Stimulated activated CD4-positive, alpha-beta T cell treated with anti-CD3 and anti-CD28 coated beads, Interleukin-12 subunit alpha, Interleukin-12 subunit beta, amount 100 ng/mL, for 48 hours (primary cell): ENCODE data around the gene AFG1L.
"Not testable (repeated sequence)": the region's sequence is repeated elsewhere in the genome, so short reads cannot be mapped to it uniquely, and the experiment has no call there.

Experiments
- DNase-seq, 3 donors: peaks; one replicate each; pipeline ENCODE4 v3.0.0-alpha.2; 2020; ENCODE audit warnings: low read depth in 2 of 3, low spot score in 1 of 3

Gene AFG1L

GRCh38 chr6:108407904-108408827 lies 113.3 kb downstream of the AFG1L start:
- DNase-seq: no peak

- no peak for DNase-seq
These were observed 114.0 kb downstream of the AFG1L start for GRCh38 chr6:108408861-108409260.

GRCh38 chr6:108416047-108416833 lies 121.4 kb downstream of the AFG1L start:
- not testable (repeated sequence) for DNase-seq

- no peak for DNase-seq
These were observed 122.2 kb downstream of the AFG1L start for GRCh38 chr6:108417027-108417426.

- DNase-seq: no peak
These were observed 124.6 kb downstream of the AFG1L start for GRCh38 chr6:108419474-108419873.

GRCh38 chr6:108419934-108420609 lies 125.2 kb downstream of the AFG1L start:
- no peak for DNase-seq

GRCh38 chr6:108421366-108421765 lies 126.5 kb downstream of the AFG1L start:
- no peak for DNase-seq

- no peak for DNase-seq
These were observed 129.3 kb downstream of the AFG1L start for GRCh38 chr6:108423982-108424705.

- DNase-seq: no peak
These were observed 130.6 kb downstream of the AFG1L start for GRCh38 chr6:108425428-108425827.

- DNase-seq: no peak
These were observed 137.3 kb downstream of the AFG1L start for GRCh38 chr6:108432143-108432542.

- DNase-seq: no peak
These were observed 137.9 kb downstream of the AFG1L start for GRCh38 chr6:108432792-108433191.

GRCh38 chr6:108434222-108434621 lies 139.4 kb downstream of the AFG1L start:
- no peak for DNase-seq

- DNase-seq: no peak
These were observed 140.5 kb downstream of the AFG1L start for GRCh38 chr6:108435391-108435790.

GRCh38 chr6:108436771-108437170 lies 141.9 kb downstream of the AFG1L start:
- no peak for DNase-seq

- DNase-seq: no peak
These were observed 143.0 kb downstream of the AFG1L start for GRCh38 chr6:108437821-108438220.

- no peak for DNase-seq
These were observed 144.1 kb downstream of the AFG1L start for GRCh38 chr6:108438918-108439317.

GRCh38 chr6:108441141-108441540 lies 146.3 kb downstream of the AFG1L start:
- no peak for DNase-seq

- DNase-seq: no peak
These were observed 148.1 kb downstream of the AFG1L start for GRCh38 chr6:108442770-108443520.

GRCh38 chr6:108446629-108447150 lies 151.8 kb downstream of the AFG1L start:
- no peak for DNase-seq

GRCh38 chr6:108448481-108448880 lies 153.6 kb downstream of the AFG1L start:
- DNase-seq: no peak
